ENCODE data around the gene PEF1. TPM values are rescaled to one million over a fixed set of nuclear protein-coding genes. Genes with fewer than 3 reads are reported as not detected.

The PEF1 gene
- total and polyA plus RNA-seq, 2 donors = 39.2 to 90.4 TPM

DNA sequence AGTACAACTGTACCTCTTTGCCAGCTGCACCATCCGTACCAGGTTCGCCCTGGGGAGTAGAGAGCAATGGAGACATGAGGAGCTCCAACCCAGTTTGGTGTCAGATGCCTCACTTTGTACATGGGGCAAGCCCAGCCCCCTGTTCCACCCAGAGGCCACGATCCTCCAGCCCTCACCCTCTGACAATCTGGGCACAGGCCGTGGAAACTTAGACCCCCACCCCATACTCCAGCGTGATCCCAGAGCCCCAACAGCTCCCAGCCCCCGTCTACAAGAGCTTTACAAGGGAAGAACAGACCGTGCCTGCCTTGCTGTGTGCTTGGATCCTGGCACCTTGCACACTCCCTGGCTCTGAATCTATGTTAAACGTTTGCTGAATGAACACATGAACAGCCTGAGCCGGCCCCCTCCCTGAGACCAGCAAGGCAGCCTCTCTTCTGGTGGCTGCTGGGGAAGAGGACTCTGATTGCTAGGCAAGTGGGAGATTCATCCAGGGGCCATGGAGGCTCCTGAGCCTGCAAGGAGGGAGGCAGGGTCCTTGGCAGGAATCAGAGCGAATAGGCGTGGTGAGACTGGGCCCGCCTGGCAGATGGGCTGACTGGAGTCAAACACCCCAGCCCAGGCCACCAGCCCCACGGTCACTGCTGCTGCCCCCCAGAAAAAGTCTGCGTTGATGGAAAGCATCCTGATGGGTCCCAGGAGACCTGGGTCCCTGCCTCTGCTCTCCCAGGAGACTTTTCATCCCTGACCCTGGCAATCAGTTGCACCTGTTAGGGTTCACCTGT is 12.5 kb upstream of the PEF1 start:
- Histone ChIP-seq H3K27ac (ENCODE audit: low read depth) (no peak overlapping the region), H3K4me3 (ENCODE audit: low read depth, low read length) (no peak overlapping the region), H3K36me3 (ENCODE audit: insufficient read depth) (no peaks in the 10 kb centered on the region), H3K4me1 (ENCODE audit: insufficient read depth) (no peaks in the 10 kb centered on the region)
- WGBS = 73% methylated on average over 14 of the region's 14 CpGs
- no peak for DNase-seq (ENCODE audit: extremely low spot score)

DNA sequence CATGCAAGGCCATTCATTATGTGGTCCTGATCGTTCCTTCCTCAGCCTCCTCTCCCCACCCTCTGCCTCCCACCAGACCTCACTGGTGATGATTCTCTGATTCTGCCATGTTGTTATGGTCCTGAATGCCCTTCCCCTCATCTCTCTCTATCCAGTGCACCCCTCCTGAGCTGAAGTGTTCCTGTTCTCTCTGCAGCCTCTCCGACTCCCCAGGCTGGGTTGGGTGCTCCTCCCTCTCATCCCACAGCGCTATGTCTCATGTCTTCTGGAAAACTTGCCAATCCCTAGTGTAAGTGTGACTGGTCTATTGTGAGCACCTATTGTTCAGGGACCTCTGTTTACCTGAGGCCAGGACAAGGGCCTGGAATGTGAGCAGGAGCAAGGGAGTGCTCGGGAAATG is 11.1 kb upstream of the PEF1 start:
- no peak for DNase-seq (ENCODE audit: extremely low spot score)
- 75% methylated on average over 4 of the region's 4 CpGs for WGBS
- no peaks in the 10 kb centered on the region for H3K36me3 ChIP-seq (ENCODE audit: insufficient read depth)

DNA sequence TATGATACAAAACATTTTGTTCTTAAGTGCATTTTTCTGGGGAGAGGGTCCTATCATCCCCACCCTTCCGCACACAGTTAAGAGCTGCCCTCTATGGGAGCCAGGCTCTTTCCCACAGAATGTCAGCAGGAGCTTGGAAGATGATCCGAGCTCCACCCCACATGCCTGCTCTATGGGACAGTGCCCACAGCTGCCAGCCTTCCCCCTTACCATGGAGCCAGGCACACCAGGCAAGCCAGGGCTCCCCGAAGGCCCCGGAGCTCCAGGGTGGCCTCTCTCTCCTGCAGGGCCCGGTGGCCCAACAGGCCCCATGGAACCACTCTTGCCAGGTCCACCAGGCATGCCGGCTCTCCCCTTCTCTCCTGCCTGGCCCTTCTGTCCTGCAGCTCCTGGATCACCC is 10.4 kb upstream of the PEF1 start:
- no peak for DNase-seq (ENCODE audit: extremely low spot score)
- Histone ChIP-seq H3K36me3 (ENCODE audit: insufficient read depth) (no peaks in the 10 kb centered on the region), H3K27ac (ENCODE audit: low read depth) (no peak overlapping the region), H3K4me3 (ENCODE audit: low read depth, low read length) (no peak overlapping the region), H3K4me1 (ENCODE audit: insufficient read depth) (no peaks in the 10 kb centered on the region)
- WGBS = 95% methylated on average over 6 of the region's 6 CpGs

More for the DNA sequence above, 11.1 kb upstream of the PEF1 start:
- no peak overlapping the region for H3K27ac ChIP-seq (ENCODE audit: low read depth)
- H3K4me1 ChIP-seq (ENCODE audit: insufficient read depth) = no peaks in the 10 kb centered on the region
- no peak overlapping the region for H3K4me3 ChIP-seq (ENCODE audit: low read depth, low read length)

DNA sequence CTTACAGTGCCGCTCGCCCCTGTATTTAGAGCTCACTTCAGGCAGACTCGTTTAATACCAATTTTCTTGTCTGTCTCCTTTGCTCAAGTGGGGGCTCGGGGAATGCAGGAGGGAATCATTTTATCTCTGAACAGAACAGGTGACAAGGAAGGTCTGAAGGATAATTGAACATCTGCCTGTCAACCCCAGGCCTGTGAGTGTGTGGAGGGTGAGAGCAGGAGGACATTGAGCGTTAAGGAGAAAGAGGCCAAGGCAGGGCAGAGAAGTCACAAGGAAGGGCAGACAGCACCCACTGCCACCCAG is 9.7 kb upstream of the PEF1 start:
- Histone ChIP-seq H3K4me1 (ENCODE audit: insufficient read depth) (no peaks in the 10 kb centered on the region), H3K27ac (ENCODE audit: low read depth) (no peak overlapping the region), H3K4me3 (ENCODE audit: low read depth, low read length) (no peak overlapping the region), H3K36me3 (ENCODE audit: insufficient read depth) (no peaks in the 10 kb centered on the region)
- DNase-seq (ENCODE audit: extremely low spot score) = no peak
- 91% methylated on average over 5 of the region's 5 CpGs for WGBS

DNA sequence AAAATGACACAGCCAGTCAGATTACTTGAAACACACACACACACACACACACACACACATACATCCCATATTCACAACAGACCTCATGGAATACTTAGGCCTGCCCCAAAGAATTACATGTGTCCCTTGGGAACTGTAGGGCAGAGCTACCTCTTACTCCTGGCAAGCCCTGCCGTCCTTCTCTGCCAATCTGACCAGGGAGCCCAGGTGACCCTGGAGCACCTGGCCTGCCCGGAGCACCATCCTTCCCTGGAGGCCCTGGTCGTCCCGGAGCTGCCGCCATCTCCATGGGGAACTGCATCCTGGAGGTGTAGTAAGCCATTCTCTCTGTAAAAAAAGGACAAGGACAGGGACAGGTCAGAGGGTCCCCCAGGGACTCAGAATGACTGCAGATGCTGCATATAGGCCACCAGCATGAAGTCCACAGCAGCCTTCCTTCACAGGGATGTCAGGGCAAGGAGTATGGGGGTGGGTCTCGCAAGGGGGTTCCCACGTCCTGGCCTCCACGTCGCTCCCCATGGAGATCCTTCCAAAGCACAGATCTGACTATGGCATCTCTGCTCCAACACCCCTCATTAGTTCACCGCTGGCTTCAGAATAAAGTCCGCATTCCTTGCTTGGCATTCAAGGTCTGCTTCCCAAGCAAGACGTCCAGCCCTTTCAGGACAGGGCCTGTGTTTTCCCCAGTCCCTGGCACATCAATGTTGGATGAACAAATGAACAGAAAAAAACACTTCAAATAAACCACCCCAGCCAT is 9.2 kb upstream of the PEF1 start:
- no peak overlapping the region for H3K27ac ChIP-seq (ENCODE audit: low read depth)
- 84% methylated on average over 12 of the region's 12 CpGs for WGBS
- DNase-seq (ENCODE audit: extremely low spot score) = no peak
- no peaks in the 10 kb centered on the region for H3K4me1 ChIP-seq (ENCODE audit: insufficient read depth)
- no peaks in the 10 kb centered on the region for H3K36me3 ChIP-seq (ENCODE audit: insufficient read depth)
- no peak overlapping the region for H3K4me3 ChIP-seq (ENCODE audit: low read depth, low read length)

DNA sequence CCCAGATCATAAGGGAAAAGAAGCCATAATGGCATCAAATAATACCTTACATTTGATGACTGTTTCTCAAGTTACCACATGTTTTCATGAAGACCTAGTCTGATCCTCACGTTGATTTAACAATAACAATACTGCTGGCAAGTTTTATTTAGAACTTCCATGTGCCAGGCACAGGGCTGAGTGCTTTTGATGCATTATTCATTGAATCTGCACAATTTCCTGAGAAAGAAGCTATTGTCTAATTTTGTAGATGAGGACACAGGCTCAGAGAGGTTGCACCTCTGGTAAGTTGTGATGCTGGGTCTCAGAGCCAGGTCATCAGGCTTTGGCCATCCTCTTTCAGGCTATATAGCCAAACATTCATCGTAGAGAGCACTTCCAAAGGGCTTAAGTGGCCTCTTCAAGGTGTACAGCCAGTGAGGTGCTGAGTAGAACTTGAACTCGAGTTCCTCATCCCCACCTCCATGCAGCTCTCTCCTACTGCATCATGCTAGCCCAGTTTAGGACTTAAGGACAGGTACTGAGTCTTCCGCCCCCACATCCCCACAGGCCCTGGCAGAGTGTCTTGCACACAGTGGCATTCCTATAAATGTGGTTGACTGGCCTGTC is 8.3 kb upstream of the PEF1 start:
- no peak overlapping the region for H3K27ac ChIP-seq (ENCODE audit: low read depth)
- no peak for DNase-seq (ENCODE audit: extremely low spot score)
- WGBS = 74% methylated on average over 4 of the region's 4 CpGs
- H3K4me1 ChIP-seq (ENCODE audit: insufficient read depth) = no peaks in the 10 kb centered on the region
- H3K4me3 ChIP-seq (ENCODE audit: low read depth, low read length) = no peak overlapping the region
- H3K36me3 ChIP-seq (ENCODE audit: insufficient read depth) = no peaks in the 10 kb centered on the region

DNA sequence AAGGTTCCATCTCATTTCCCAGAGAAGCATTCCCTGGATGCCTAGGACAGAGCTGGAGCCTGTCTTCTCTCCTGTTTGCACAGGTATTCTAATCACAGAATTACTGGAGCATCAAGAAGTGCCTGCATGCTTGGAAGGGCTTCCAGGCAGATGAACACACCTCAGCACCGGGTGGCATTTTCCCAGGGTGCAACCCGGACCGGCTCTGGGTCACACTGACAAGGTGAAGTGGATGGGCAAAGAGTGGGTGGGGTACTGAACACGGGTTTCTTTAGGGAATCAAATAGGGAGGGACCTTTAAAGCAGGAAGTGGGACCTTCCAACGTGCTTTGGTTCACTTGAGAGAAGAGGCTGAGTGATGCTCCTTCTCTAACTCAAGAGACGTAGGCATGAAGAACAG is 7.1 kb upstream of the PEF1 start:
- Histone ChIP-seq H3K4me3 (ENCODE audit: low read depth, low read length) (no peak overlapping the region), H3K4me1 (ENCODE audit: insufficient read depth) (no peaks in the 10 kb centered on the region), H3K36me3 (ENCODE audit: insufficient read depth) (no peaks in the 10 kb centered on the region), H3K27ac (ENCODE audit: low read depth) (no peak overlapping the region)
- no peak for DNase-seq (ENCODE audit: extremely low spot score)
- 67% methylated on average over 6 of the region's 6 CpGs for WGBS

DNA sequence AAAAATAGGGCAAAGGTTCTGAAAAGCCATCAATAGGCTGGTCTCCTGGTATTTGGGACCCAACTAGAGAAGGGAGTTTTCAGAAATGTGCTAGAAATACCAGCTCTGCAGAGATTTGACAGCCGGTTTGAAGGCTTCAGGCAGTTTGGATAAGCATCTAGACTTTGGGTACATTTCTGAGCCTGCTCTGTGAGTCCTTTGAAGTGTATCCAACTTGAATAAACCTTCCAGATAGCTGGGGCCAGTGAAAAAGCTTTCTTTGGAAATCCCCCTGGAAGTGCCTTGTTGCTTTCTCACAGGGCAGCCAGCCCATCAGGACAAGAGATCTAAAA is 6.4 kb upstream of the PEF1 start:
- Histone ChIP-seq H3K36me3 (ENCODE audit: insufficient read depth) (no peaks in the 10 kb centered on the region), H3K27ac (ENCODE audit: low read depth) (no peak overlapping the region), H3K4me3 (ENCODE audit: low read depth, low read length) (no peak overlapping the region), H3K4me1 (ENCODE audit: insufficient read depth) (no peaks in the 10 kb centered on the region)
- WGBS = 18% methylated on average over 1 of the region's 1 CpG
- no peak for DNase-seq (ENCODE audit: extremely low spot score)

DNA sequence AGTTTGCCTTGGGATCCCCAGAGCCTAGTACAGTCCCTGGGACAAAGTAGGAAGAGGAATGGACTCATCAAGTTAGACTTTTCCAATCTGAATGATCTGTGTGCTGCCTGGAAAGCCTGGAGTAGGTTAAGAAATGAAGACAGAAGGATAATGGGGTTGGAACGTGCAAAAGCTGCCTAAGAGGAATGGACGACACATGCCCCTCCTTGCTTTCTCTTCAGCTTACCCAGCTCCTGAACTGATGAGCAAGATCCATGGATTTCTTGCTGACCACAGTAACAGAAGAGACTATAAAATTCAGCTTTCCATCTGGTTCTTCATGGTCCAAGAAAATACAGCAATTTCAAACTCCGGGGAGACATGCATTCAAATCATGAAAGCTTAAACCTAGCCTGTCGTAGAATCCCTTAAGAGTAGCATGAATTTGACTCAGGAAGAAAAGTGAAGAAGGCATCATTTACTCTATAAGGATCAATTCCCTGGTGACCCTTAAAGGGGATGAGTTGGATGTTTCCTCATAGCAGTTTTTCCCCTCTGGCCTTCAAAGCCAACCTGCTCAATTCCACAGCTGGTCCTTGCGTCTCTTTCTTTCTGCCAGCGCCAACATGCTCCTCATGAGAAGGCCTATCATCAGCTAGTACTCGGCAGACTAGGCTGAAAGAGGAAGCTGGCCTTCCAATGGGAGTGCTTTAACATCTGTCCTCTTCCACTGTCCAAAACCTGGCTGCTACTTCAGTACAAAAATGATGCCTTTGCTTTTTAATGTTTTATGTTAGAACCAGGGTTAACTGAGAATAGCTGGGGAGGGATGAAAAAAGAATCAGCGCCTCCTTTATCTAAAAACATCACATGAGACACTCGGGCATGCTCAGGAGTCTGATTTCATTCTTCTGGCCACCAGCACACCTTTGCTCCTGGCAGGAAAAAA is 5.7 kb upstream of the PEF1 start:
- DNase-seq (ENCODE audit: extremely low spot score) = no peak
- 50% methylated on average over 9 of the region's 9 CpGs for WGBS
- Histone ChIP-seq H3K4me1 (ENCODE audit: insufficient read depth) (no peaks in the 10 kb centered on the region), H3K27ac (ENCODE audit: low read depth) (no peak overlapping the region), H3K36me3 (ENCODE audit: insufficient read depth) (no peaks in the 10 kb centered on the region), H3K4me3 (ENCODE audit: low read depth, low read length) (no peak overlapping the region)

DNA sequence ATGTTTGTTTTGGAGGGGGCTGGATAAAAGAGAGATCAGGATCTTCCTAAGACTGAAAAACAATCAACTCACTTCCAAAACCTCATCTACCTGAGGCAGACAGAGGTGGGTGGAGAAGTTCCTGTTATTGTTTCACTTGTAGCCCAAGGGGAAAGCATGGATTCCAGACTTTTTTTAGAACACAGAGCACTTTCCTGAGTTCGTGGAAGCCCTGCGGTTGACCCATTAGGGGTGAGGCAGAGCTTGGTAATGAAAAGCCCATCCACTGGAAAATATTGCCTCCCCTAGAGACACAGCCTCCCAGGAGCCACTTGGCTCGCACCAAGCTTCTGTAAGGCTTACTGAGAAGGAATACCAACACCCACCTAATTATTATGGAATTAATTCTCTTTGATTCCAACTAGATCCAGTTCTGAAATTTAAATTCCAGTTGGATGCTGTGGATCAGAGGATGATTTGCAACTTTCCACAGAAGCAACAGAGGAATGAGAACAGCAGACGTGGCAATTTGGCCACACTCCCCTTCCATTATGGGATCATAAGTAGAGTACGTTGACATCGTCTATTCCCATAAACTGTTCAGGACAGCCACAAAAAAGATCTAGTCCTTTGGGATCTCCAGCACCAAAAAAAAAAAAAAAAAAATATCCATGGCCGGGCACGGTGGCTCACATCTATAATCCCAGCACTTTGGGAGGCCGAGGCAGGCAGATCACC is 4.1 kb upstream of the PEF1 start:
- Histone ChIP-seq H3K4me1 (ENCODE audit: insufficient read depth) (no peaks in the 10 kb centered on the region), H3K36me3 (ENCODE audit: insufficient read depth) (no peaks in the 10 kb centered on the region), H3K4me3 (ENCODE audit: low read depth, low read length) (no peak overlapping the region), H3K27ac (ENCODE audit: low read depth) (no peak overlapping the region)
- DNase-seq (ENCODE audit: extremely low spot score) = no peak
- WGBS = 73% methylated on average over 9 of the region's 9 CpGs

DNA sequence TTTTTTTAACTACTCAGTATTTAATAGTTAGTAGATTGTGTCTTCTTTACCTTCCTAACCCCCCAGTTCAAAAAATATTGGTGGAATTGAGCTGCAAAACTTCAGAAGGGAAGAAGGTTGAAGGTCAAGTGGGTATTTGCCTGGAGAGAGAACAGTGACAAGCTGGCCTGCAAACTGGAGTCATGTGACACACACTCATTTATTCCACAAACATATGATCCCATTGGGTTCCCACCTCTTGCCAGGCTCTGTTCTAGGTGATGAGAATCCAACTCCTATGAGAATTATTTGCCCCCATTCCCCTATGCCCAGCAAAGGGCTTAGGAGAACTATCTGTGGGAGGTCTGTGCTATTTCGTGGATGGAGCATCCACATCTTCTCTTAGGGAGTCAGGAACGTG is 3.5 kb upstream of the PEF1 start:
- Histone ChIP-seq H3K4me3 (ENCODE audit: low read depth, low read length) (no peak overlapping the region), H3K27ac (ENCODE audit: low read depth) (no peak overlapping the region), H3K36me3 (ENCODE audit: insufficient read depth) (no peaks in the 10 kb centered on the region), H3K4me1 (ENCODE audit: insufficient read depth) (no peaks in the 10 kb centered on the region)
- no peak for DNase-seq (ENCODE audit: extremely low spot score)
- WGBS = 73% methylated on average over 2 of the region's 2 CpGs

DNA sequence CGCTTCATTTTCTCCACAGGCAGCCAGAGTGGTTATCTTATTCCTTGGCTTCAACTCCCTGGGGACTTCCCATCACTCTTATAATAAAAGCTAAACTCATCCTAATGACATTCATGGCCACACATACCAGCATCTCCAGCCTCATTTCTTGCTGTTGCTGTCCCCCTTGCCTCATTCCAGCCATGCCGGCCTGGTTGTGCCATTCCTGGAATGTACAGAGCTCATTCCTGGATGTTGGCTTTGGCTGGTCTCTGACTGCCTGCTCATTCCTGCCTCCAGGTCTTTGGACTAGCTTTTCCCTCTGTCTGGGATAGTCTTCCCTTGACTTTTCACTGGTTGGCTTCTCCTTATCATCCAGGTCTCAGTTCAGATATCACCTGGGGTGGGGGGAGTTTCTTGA is 2.4 kb upstream of the PEF1 start:
- H3K4me3 ChIP-seq (ENCODE audit: low read depth, low read length) = no peak overlapping the region
- no peak for DNase-seq (ENCODE audit: extremely low spot score)
- no peak overlapping the region for H3K27ac ChIP-seq (ENCODE audit: low read depth)
- H3K4me1 ChIP-seq (ENCODE audit: insufficient read depth) = no peaks in the 10 kb centered on the region
- 58% methylated on average over 2 of the region's 2 CpGs for WGBS
- no peaks in the 10 kb centered on the region for H3K36me3 ChIP-seq (ENCODE audit: insufficient read depth)

Measured in urinary bladder (tissue), 4 donors.